OCI-LY7 (cell line): ENCODE measurements around the gene PRKAG2.

Experiments
- CTCF ChIP-seq: fragments of 200-600 bp; sonication (generic); conservative IDR thresholded peaks from 2 replicates; pipeline ENCODE4 v1.5.1; 2014; ENCODE audit warnings: mild to moderate bottlenecking, antibody characterized with exemption, low read length, moderate library complexity, mixed read lengths
- EZH2phosphoT487 ChIP-seq: fragments of 200-600 bp; sonication (generic); IDR thresholded peaks from 2 replicates; pipeline ENCODE4 v1.6.1; 2018; ENCODE audit warnings: low read depth, borderline replicate concordance, mild to moderate bottlenecking, mixed run types, antibody characterized with exemption, low read length, moderate library complexity, mixed read lengths

- TF ChIP-seq CTCF (no peak), EZH2phosphoT487 (no peak)
Observed at GRCh38 chr7:151761957-151762356, 115.0 kb downstream of the PRKAG2 start.
